GM23338 (cell line): ENCODE measurements around the gene SH3PXD2B. TPM values are rescaled to one million over a fixed set of nuclear protein-coding genes. Genes with fewer than 3 reads are reported as not detected.
"Not testable (repeated sequence)": the region's sequence is repeated elsewhere in the genome, so short reads cannot be mapped to it uniquely, and the experiment has no call there.

Experiments
- ATAC-seq: fragments of 200-7000 bp; cut with Tn5 transposase; 3 replicates; pipeline ENCODE4 v1.9.1; 2020
- DNase-seq: peaks from one replicate; pipeline ENCODE4 v3.0.0-alpha.2; 2015; ENCODE audit warnings: low spot score
- H2AFZ ChIP-seq: fragments of 200-600 bp; sonication (generic); 2 replicates; pipeline ENCODE4 v1.8.0; 2016; ENCODE audit warnings: antibody characterized with exemption, mild to moderate bottlenecking, moderate library complexity
- H3F3A ChIP-seq: fragments of 200-600 bp; sonication (generic); replicated peaks from 2 replicates; pipeline ENCODE4 v1.8.0; 2017; ENCODE audit warnings: antibody characterized with exemption, mixed run types, low read depth
- H3K27ac ChIP-seq: fragments of 200-600 bp; sonication (generic); 2 replicates; pipeline ENCODE4 v1.6.1; 2016; ENCODE audit warnings: low read depth
- H3K27me3 ChIP-seq: fragments of 200-600 bp; sonication (generic); 2 replicates; pipeline ENCODE4 v1.8.0; 2016; ENCODE audit warnings: mild to moderate bottlenecking, mixed run types, moderate library complexity; ENCODE audit not compliant: insufficient read depth
- H3K36me3 ChIP-seq: fragments of 200-600 bp; sonication (generic); 2 replicates; pipeline ENCODE4 v1.8.0; 2016; ENCODE audit warnings: mild to moderate bottlenecking; ENCODE audit not compliant: insufficient read depth
- H3K4me1 ChIP-seq: fragments of 200-600 bp; sonication (generic); 2 replicates; pipeline ENCODE4 v1.8.0; 2016; ENCODE audit warnings: mild to moderate bottlenecking, moderate library complexity; ENCODE audit not compliant: insufficient read depth
- H3K4me2 ChIP-seq: fragments of 200-600 bp; sonication (generic); 2 replicates; pipeline ENCODE4 v1.7.1; 2017; ENCODE audit warnings: mixed run types
- H3K4me3 ChIP-seq: fragments of 200-600 bp; sonication (generic); 2 replicates; pipeline ENCODE4 v1.6.1; 2016; ENCODE audit warnings: mixed run types
- H3K79me2 ChIP-seq: fragments of 200-600 bp; sonication (generic); replicated peaks from 2 replicates; pipeline ENCODE4 v1.8.0; 2017; ENCODE audit warnings: mild to moderate bottlenecking; ENCODE audit not compliant: insufficient read depth
- H3K9me2 ChIP-seq: fragments of 200-600 bp; sonication (generic); 2 replicates; pipeline ENCODE4 v1.8.0; 2017; ENCODE audit not compliant: insufficient read depth
- H4K20me1 ChIP-seq: fragments of 200-600 bp; sonication (generic); replicated peaks from 2 replicates; pipeline ENCODE4 v1.8.0; 2017; ENCODE audit warnings: mild to moderate bottlenecking; ENCODE audit not compliant: insufficient read depth
- H3K27ac Mint-ChIP-seq: 2 replicates; pipeline ENCODE4 v1.8.0; 2020; ENCODE audit warnings: inconsistent platforms, mild to moderate bottlenecking, moderate library complexity, mixed read lengths
- H3K27me3 Mint-ChIP-seq: 3 replicates; pipeline ENCODE4 v1.8.0; 2022; ENCODE audit warnings: low read depth, mild to moderate bottlenecking, moderate library complexity, mixed read lengths, inconsistent platforms; ENCODE audit not compliant: insufficient read depth, poor library complexity
- H3K36me3 Mint-ChIP-seq: 3 replicates; pipeline ENCODE4 v1.8.0; 2021; ENCODE audit warnings: low read depth, mild to moderate bottlenecking, inconsistent platforms, moderate library complexity, mixed read lengths
- H3K4me1 Mint-ChIP-seq: 3 replicates; pipeline ENCODE4 v1.8.0; 2020; ENCODE audit warnings: mild to moderate bottlenecking, inconsistent platforms, mixed read lengths
- H3K4me3 Mint-ChIP-seq: 3 replicates; pipeline ENCODE4 v1.8.0; 2021; ENCODE audit warnings: moderate library complexity, mild to moderate bottlenecking, inconsistent platforms, mixed read lengths
- H3K9me3 Mint-ChIP-seq: 3 replicates; pipeline ENCODE4 v1.8.0; 2020; ENCODE audit warnings: moderate library complexity, mild to moderate bottlenecking, inconsistent platforms, mixed read lengths
- EZH2phosphoT487 ChIP-seq: fragments of 200-600 bp; sonication (generic); IDR thresholded peaks from one replicate; pipeline ENCODE4 v1.8.1; 2018; ENCODE audit warnings: antibody characterized with exemption; ENCODE audit not compliant: unreplicated experiment
- REST ChIP-seq: IDR thresholded peaks from one replicate; pipeline ENCODE4 v1.6.1; 2018; ENCODE audit warnings: antibody characterized with exemption; ENCODE audit not compliant: unreplicated experiment
- polyA plus RNA-seq: library from polyadenylated mRNA; unstranded; fragments of >200 nt; fragmentation: Nextera tagmentation; extraction: Ambion mirVana; gene quantifications from 2 replicates; pipeline ENCODE4 v1.2.1, GENCODE V29; 2016
- total RNA-seq: library from RNA; depleted of rRNA; stranded (reverse); fragments of >200 nt; shearing (Covaris generic); gene quantifications from 2 replicates; pipeline ENCODE4 v1.2.3, GENCODE V29; 2014

Gene SH3PXD2B
- total and polyA plus RNA-seq, 2 experiments from 2014 or later, result 40.2 to 52.5 TPM

DNA sequence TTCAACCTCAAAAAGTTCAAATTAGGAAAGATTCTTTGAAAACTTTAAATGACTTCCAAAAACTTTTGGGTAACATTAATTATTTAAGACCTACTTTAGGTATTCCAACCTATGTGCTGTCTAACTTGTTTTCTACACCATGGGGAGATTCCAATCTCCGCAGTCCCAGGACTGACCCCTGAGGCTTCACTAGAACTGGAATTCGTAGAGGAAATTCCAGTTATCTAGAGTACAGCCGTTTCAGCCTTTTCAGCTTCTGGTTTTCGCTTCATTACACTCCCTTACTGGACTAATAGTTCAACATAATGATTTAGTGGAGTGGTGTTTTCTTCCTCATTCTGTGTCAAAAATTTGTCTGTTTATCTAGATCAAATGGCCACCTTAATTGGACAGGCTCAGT, 55.7 kb downstream of the SH3PXD2B start:
- not testable (repeated sequence) for ATAC-seq, H3K27ac Mint-ChIP-seq, H4K20me1 ChIP-seq, H3K4me2 ChIP-seq, H2AFZ ChIP-seq, H3K79me2 ChIP-seq, H3K4me3 Mint-ChIP-seq, H3K27ac ChIP-seq, H3K9me2 ChIP-seq, H3K27me3 ChIP-seq, DNase-seq, H3F3A ChIP-seq, H3K4me3 ChIP-seq
- H3K4me1 ChIP-seq, result peaks cover 34% of the 10 kb centered on the region
- H3K36me3 ChIP-seq, result peaks cover 15% of the 10 kb centered on the region; the same call in 1 of the 2 replicates
- Mint-ChIP-seq H3K9me3 (peaks cover 28% of the 10 kb centered on the region), H3K36me3 (peaks cover 86% of the 10 kb centered on the region), H3K27me3 (peaks cover 10% of the 10 kb centered on the region), H3K4me1 (peaks cover 65% of the 10 kb centered on the region)

DNA sequence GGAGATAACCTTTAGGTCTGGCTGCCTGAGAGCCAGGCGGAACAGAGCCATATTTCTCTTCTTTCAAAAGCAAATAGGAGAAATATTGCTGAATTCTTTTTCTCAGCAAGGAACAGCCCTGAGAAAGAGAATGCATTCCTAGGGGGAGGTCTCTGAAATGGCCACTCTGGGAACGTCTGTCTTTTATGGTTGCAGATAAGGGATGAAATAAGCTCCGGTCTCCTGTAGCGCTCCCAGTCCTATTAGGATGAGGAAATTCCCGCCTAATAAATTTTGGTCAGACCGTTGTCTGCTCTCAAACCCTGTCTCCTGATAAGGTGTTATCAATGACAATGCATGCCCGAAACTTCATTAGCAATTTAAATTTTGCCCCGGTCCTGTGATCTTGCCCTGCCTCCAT, 57.3 kb downstream of the SH3PXD2B start:
- H3K36me3 Mint-ChIP-seq, result peaks cover 89% of the 10 kb centered on the region
- H3K4me3 ChIP-seq, DNase-seq, H3K4me3 Mint-ChIP-seq, H3K4me2 ChIP-seq, H3K9me2 ChIP-seq, H4K20me1 ChIP-seq, ATAC-seq, H3K27me3 Mint-ChIP-seq, H3K79me2 ChIP-seq, H3K27me3 ChIP-seq, H3K27ac ChIP-seq, H3K27ac Mint-ChIP-seq, H3F3A ChIP-seq, H2AFZ ChIP-seq: not testable (repeated sequence)
- peaks cover 28% of the 10 kb centered on the region for H3K9me3 Mint-ChIP-seq
- peaks cover 48% of the 10 kb centered on the region for H3K4me1 Mint-ChIP-seq
- Histone ChIP-seq H3K4me1 (peaks cover 22% of the 10 kb centered on the region), H3K36me3 (peaks cover 23% of the 10 kb centered on the region; the same call in 1 of the 2 replicates)

GRCh38 chr5:172396220-172396619, 58.1 kb downstream of the SH3PXD2B start:
- Histone ChIP-seq H3K4me3 (no peak overlapping the region), H3K79me2 (no peaks in the 10 kb centered on the region), H3K4me1 (peaks cover 17% of the 10 kb centered on the region), H3K4me2 (no peak overlapping the region), H4K20me1 (peaks cover 6% of the 10 kb centered on the region), H2AFZ (no peak overlapping the region), H3K27me3 (no peaks in the 10 kb centered on the region), H3K36me3 (peaks cover 26% of the 10 kb centered on the region; the same call in 1 of the 2 replicates), H3K9me2 (peaks cover 4% of the 10 kb centered on the region; the same call in 1 of the 2 replicates), H3F3A (no peaks in the 10 kb centered on the region), H3K27ac (no peak overlapping the region)
- TF ChIP-seq REST (no peak), EZH2phosphoT487 (no peak)
- peaks cover 8% of the 10 kb centered on the region for H3K27me3 Mint-ChIP-seq
- no peak overlapping the region for H3K4me3 Mint-ChIP-seq
- H3K36me3 Mint-ChIP-seq, result peaks cover 89% of the 10 kb centered on the region
- H3K27ac Mint-ChIP-seq, result no peak overlapping the region
- H3K9me3 Mint-ChIP-seq, result peaks cover 28% of the 10 kb centered on the region
- H3K4me1 Mint-ChIP-seq, result peaks cover 40% of the 10 kb centered on the region
- ATAC-seq (no peak), DNase-seq (no peak)
